GM23338 (cell line): ENCODE measurements around the gene SPOUT1. TPM values are rescaled to one million over a fixed set of nuclear protein-coding genes. Genes with fewer than 3 reads are reported as not detected.
A peak's percentile ranks its signal among the peaks of the same experiment; 100 is the strongest.
"Not testable (repeated sequence)": the region's sequence is repeated elsewhere in the genome, so short reads cannot be mapped to it uniquely, and the experiment has no call there.

Experiments
- ATAC-seq: fragments of 200-7000 bp; cut with Tn5 transposase; 3 replicates; pipeline ENCODE4 v1.9.1; 2020
- DNase-seq: peaks from one replicate; pipeline ENCODE4 v3.0.0-alpha.2; 2015; ENCODE audit warnings: low spot score
- H2AFZ ChIP-seq: fragments of 200-600 bp; sonication (generic); 2 replicates; pipeline ENCODE4 v1.8.0; 2016; ENCODE audit warnings: antibody characterized with exemption, mild to moderate bottlenecking, moderate library complexity
- H3F3A ChIP-seq: fragments of 200-600 bp; sonication (generic); replicated peaks from 2 replicates; pipeline ENCODE4 v1.8.0; 2017; ENCODE audit warnings: antibody characterized with exemption, mixed run types, low read depth
- H3K27ac ChIP-seq: fragments of 200-600 bp; sonication (generic); 2 replicates; pipeline ENCODE4 v1.6.1; 2016; ENCODE audit warnings: low read depth
- H3K27me3 ChIP-seq: fragments of 200-600 bp; sonication (generic); 2 replicates; pipeline ENCODE4 v1.8.0; 2016; ENCODE audit warnings: mild to moderate bottlenecking, mixed run types, moderate library complexity; ENCODE audit not compliant: insufficient read depth
- H3K36me3 ChIP-seq: fragments of 200-600 bp; sonication (generic); 2 replicates; pipeline ENCODE4 v1.8.0; 2016; ENCODE audit warnings: mild to moderate bottlenecking; ENCODE audit not compliant: insufficient read depth
- H3K4me1 ChIP-seq: fragments of 200-600 bp; sonication (generic); 2 replicates; pipeline ENCODE4 v1.8.0; 2016; ENCODE audit warnings: mild to moderate bottlenecking, moderate library complexity; ENCODE audit not compliant: insufficient read depth
- H3K4me2 ChIP-seq: fragments of 200-600 bp; sonication (generic); 2 replicates; pipeline ENCODE4 v1.7.1; 2017; ENCODE audit warnings: mixed run types
- H3K4me3 ChIP-seq: fragments of 200-600 bp; sonication (generic); 2 replicates; pipeline ENCODE4 v1.6.1; 2016; ENCODE audit warnings: mixed run types
- H3K79me2 ChIP-seq: fragments of 200-600 bp; sonication (generic); replicated peaks from 2 replicates; pipeline ENCODE4 v1.8.0; 2017; ENCODE audit warnings: mild to moderate bottlenecking; ENCODE audit not compliant: insufficient read depth
- H3K9me2 ChIP-seq: fragments of 200-600 bp; sonication (generic); 2 replicates; pipeline ENCODE4 v1.8.0; 2017; ENCODE audit not compliant: insufficient read depth
- H4K20me1 ChIP-seq: fragments of 200-600 bp; sonication (generic); replicated peaks from 2 replicates; pipeline ENCODE4 v1.8.0; 2017; ENCODE audit warnings: mild to moderate bottlenecking; ENCODE audit not compliant: insufficient read depth
- H3K27ac Mint-ChIP-seq: 2 replicates; pipeline ENCODE4 v1.8.0; 2020; ENCODE audit warnings: inconsistent platforms, mild to moderate bottlenecking, moderate library complexity, mixed read lengths
- H3K27me3 Mint-ChIP-seq: 3 replicates; pipeline ENCODE4 v1.8.0; 2022; ENCODE audit warnings: low read depth, mild to moderate bottlenecking, moderate library complexity, mixed read lengths, inconsistent platforms; ENCODE audit not compliant: insufficient read depth, poor library complexity
- H3K36me3 Mint-ChIP-seq: 3 replicates; pipeline ENCODE4 v1.8.0; 2021; ENCODE audit warnings: low read depth, mild to moderate bottlenecking, inconsistent platforms, moderate library complexity, mixed read lengths
- H3K4me1 Mint-ChIP-seq: 3 replicates; pipeline ENCODE4 v1.8.0; 2020; ENCODE audit warnings: mild to moderate bottlenecking, inconsistent platforms, mixed read lengths
- H3K4me3 Mint-ChIP-seq: 3 replicates; pipeline ENCODE4 v1.8.0; 2021; ENCODE audit warnings: moderate library complexity, mild to moderate bottlenecking, inconsistent platforms, mixed read lengths
- H3K9me3 Mint-ChIP-seq: 3 replicates; pipeline ENCODE4 v1.8.0; 2020; ENCODE audit warnings: moderate library complexity, mild to moderate bottlenecking, inconsistent platforms, mixed read lengths
- JUNB ChIP-seq: IDR thresholded peaks from one replicate; pipeline ENCODE4 v1.6.1; 2016; ENCODE audit warnings: antibody characterized with exemption; ENCODE audit not compliant: unreplicated experiment
- POLR2AphosphoS5 ChIP-seq: IDR thresholded peaks from 2 replicates; pipeline ENCODE4 v1.6.1; 2016; ENCODE audit warnings: antibody characterized with exemption, low read depth
- ZNF114 ChIP-seq: fragments of 250-450 bp; sonication (Bioruptor Pico); IDR thresholded peaks from 2 replicates; pipeline ENCODE4 v1.5.0; 2020; ENCODE audit warnings: mild to moderate bottlenecking, moderate library complexity
- ZNF331 ChIP-seq: fragments of 250-450 bp; sonication (Bioruptor Pico); IDR thresholded peaks from 2 replicates; pipeline ENCODE4 v1.5.0; 2020; ENCODE audit warnings: low read depth, mild to moderate bottlenecking, moderate library complexity
- polyA plus RNA-seq: library from polyadenylated mRNA; unstranded; fragments of >200 nt; fragmentation: Nextera tagmentation; extraction: Ambion mirVana; gene quantifications from 2 replicates; pipeline ENCODE4 v1.2.1, GENCODE V29; 2016
- total RNA-seq: library from RNA; depleted of rRNA; stranded (reverse); fragments of >200 nt; shearing (Covaris generic); gene quantifications from 2 replicates; pipeline ENCODE4 v1.2.3, GENCODE V29; 2014
- TF ChIP-seq, protein P1 (sequence below): fragments of 250-450 bp; sonication (Bioruptor Pico); IDR thresholded peaks from 2 replicates; pipeline ENCODE4 v1.5.0; 2020; ENCODE audit warnings: mild to moderate bottlenecking, moderate library complexity
- TF ChIP-seq, protein P2 (sequence below): IDR thresholded peaks from one replicate; pipeline ENCODE4 v1.6.1; 2018; ENCODE audit warnings: antibody characterized with exemption; ENCODE audit not compliant: unreplicated experiment

SPOUT1 gene
- total and polyA plus RNA-seq, 2 experiments from 2014 or later: 28.5 to 50.9 TPM

DNA sequence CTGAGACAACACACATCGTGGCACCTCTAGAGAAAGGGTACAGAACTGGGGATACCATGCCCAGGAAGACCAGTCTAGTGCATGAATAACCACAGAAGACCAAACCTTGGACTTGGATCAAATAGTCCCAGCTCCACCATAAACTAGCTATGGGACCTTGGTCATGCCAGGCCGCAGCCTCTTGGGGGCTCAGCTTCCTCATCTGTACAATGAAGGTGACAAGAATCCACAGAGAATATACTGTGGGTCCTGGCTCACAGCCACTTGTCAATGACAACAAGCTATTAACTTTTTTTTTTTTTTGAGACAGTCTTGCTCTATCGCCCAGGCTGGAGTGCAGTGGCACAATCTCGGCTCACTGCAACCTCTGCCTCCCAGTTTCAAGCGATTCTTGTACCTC lies 48.3 kb upstream of the SPOUT1 start (continued):
- TF ChIP-seq, protein P1, sequence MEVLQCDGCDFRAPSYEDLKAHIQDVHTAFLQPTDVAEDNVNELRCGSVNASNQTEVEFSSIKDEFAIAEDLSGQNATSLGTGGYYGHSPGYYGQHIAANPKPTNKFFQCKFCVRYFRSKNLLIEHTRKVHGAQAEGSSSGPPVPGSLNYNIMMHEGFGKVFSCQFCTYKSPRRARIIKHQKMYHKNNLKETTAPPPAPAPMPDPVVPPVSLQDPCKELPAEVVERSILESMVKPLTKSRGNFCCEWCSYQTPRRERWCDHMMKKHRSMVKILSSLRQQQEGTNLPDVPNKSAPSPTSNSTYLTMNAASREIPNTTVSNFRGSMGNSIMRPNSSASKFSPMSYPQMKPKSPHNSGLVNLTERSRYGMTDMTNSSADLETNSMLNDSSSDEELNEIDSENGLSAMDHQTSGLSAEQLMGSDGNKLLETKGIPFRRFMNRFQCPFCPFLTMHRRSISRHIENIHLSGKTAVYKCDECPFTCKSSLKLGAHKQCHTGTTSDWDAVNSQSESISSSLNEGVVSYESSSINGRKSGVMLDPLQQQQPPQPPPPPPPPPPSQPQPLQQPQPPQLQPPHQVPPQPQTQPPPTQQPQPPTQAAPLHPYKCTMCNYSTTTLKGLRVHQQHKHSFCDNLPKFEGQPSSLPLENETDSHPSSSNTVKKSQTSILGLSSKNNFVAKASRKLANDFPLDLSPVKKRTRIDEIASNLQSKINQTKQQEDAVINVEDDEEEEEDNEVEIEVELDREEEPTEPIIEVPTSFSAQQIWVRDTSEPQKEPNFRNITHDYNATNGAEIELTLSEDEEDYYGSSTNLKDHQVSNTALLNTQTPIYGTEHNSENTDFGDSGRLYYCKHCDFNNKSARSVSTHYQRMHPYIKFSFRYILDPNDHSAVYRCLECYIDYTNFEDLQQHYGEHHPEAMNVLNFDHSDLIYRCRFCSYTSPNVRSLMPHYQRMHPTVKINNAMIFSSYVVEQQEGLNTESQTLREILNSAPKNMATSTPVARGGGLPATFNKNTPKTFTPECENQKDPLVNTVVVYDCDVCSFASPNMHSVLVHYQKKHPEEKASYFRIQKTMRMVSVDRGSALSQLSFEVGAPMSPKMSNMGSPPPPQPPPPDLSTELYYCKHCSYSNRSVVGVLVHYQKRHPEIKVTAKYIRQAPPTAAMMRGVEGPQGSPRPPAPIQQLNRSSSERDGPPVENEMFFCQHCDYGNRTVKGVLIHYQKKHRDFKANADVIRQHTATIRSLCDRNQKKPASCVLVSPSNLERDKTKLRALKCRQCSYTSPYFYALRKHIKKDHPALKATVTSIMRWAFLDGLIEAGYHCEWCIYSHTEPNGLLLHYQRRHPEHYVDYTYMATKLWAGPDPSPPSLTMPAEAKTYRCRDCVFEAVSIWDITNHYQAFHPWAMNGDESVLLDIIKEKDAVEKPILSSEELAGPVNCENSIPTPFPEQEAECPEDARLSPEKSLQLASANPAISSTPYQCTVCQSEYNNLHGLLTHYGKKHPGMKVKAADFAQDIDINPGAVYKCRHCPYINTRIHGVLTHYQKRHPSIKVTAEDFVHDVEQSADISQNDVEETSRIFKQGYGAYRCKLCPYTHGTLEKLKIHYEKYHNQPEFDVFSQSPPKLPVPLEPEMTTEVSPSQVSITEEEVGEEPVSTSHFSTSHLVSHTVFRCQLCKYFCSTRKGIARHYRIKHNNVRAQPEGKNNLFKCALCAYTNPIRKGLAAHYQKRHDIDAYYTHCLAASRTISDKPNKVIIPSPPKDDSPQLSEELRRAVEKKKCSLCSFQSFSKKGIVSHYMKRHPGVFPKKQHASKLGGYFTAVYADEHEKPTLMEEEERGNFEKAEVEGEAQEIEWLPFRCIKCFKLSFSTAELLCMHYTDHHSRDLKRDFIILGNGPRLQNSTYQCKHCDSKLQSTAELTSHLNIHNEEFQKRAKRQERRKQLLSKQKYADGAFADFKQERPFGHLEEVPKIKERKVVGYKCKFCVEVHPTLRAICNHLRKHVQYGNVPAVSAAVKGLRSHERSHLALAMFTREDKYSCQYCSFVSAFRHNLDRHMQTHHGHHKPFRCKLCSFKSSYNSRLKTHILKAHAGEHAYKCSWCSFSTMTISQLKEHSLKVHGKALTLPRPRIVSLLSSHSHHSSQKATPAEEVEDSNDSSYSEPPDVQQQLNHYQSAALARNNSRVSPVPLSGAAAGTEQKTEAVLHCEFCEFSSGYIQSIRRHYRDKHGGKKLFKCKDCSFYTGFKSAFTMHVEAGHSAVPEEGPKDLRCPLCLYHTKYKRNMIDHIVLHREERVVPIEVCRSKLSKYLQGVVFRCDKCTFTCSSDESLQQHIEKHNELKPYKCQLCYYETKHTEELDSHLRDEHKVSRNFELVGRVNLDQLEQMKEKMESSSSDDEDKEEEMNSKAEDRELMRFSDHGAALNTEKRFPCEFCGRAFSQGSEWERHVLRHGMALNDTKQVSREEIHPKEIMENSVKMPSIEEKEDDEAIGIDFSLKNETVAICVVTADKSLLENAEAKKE (CRISPR knock-in tag): no peak
- TF ChIP-seq JUNB: no peak
- TF ChIP-seq, protein P2, sequence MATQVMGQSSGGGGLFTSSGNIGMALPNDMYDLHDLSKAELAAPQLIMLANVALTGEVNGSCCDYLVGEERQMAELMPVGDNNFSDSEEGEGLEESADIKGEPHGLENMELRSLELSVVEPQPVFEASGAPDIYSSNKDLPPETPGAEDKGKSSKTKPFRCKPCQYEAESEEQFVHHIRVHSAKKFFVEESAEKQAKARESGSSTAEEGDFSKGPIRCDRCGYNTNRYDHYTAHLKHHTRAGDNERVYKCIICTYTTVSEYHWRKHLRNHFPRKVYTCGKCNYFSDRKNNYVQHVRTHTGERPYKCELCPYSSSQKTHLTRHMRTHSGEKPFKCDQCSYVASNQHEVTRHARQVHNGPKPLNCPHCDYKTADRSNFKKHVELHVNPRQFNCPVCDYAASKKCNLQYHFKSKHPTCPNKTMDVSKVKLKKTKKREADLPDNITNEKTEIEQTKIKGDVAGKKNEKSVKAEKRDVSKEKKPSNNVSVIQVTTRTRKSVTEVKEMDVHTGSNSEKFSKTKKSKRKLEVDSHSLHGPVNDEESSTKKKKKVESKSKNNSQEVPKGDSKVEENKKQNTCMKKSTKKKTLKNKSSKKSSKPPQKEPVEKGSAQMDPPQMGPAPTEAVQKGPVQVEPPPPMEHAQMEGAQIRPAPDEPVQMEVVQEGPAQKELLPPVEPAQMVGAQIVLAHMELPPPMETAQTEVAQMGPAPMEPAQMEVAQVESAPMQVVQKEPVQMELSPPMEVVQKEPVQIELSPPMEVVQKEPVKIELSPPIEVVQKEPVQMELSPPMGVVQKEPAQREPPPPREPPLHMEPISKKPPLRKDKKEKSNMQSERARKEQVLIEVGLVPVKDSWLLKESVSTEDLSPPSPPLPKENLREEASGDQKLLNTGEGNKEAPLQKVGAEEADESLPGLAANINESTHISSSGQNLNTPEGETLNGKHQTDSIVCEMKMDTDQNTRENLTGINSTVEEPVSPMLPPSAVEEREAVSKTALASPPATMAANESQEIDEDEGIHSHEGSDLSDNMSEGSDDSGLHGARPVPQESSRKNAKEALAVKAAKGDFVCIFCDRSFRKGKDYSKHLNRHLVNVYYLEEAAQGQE: no peak
- TF ChIP-seq POLR2AphosphoS5: no peak
- TF ChIP-seq ZNF331 (CRISPR knock-in tag): no peak
- TF ChIP-seq ZNF114 (CRISPR knock-in tag): no peak

DNA sequence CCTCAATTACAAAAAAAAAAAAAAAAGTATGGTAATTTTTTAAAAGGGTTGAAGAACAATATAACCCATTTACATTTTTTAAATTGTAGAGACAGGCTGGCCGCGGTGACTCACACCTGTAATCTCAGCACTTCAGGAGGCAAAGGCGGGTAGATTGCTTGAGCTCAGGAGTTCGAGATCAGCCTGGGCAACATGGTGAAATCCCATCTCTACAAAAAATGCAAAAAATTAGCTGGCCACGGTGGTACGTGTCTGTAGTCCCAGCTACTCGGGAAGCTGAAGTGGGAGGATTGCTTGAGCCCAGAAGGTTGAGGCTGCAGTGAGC lies 41.3 kb upstream of the SPOUT1 start:
- not testable (repeated sequence) for H3K4me3 ChIP-seq, H3K4me3 Mint-ChIP-seq, ATAC-seq, DNase-seq, H2AFZ ChIP-seq, H3F3A ChIP-seq, H3K4me2 ChIP-seq, H3K27me3 ChIP-seq, H3K9me2 ChIP-seq, H3K4me1 Mint-ChIP-seq, H3K9me3 Mint-ChIP-seq, H3K27me3 Mint-ChIP-seq, H3K36me3 ChIP-seq, H4K20me1 ChIP-seq, H3K4me1 ChIP-seq
- peaks cover 12% of the 10 kb centered on the region for H3K36me3 Mint-ChIP-seq
- H3K27ac ChIP-seq: peak overlapping the region; percentile 66; the same call in 1 of the 2 replicates
- 0 out of 2 replicates have a peak overlapping the region, but pooled peaks have one; percentile 44 for H3K27ac Mint-ChIP-seq
- H3K79me2 ChIP-seq: peaks cover 26% of the 10 kb centered on the region
